Measurements from ENCODE around the gene GAB3.

DNA sequence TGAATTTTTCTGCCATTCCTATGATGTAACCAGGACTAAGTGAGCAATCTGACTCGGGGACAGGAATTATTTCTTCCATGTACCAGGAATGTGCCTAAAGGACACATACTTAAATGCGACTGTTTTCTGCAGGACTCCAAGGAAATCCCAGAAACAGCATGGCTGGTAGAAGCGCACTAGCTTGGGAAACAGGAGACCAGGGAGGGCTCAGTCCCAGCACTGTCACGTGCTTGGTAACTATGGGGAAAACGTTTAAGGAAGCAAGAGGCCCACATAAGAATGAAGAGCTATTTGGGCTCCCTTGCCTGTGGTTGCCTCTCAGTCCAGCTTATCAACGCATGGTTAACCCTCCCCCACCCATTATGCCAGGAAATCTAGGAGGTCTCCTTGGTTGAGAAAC, 34.8 kb upstream of the GAB3 start:
- TF ChIP-seq BACH1 (tag; IDR thresholded peaks at IDR 0.05) (no peak), TAF15 (IDR thresholded peaks at IDR 0.05; ENCODE audit: low read depth, low read length) (no peak), PTRF (tag; IDR thresholded peaks at IDR 0.05) (no peak), ILF3 (IDR thresholded peaks at IDR 0.05; ENCODE audit: borderline replicate concordance) (no peak), NUFIP1 (IDR thresholded peaks at IDR 0.05; ENCODE audit: partially characterized antibody) (no peak), POLR2A (conservative IDR thresholded peaks at IDR 0.05) (peak; percentile 39), MCM3 (IDR thresholded peaks at IDR 0.05) (no peak), KDM1A (IDR thresholded peaks at IDR 0.05) (no peak)
- TF ChIP-seq, protein P1, sequence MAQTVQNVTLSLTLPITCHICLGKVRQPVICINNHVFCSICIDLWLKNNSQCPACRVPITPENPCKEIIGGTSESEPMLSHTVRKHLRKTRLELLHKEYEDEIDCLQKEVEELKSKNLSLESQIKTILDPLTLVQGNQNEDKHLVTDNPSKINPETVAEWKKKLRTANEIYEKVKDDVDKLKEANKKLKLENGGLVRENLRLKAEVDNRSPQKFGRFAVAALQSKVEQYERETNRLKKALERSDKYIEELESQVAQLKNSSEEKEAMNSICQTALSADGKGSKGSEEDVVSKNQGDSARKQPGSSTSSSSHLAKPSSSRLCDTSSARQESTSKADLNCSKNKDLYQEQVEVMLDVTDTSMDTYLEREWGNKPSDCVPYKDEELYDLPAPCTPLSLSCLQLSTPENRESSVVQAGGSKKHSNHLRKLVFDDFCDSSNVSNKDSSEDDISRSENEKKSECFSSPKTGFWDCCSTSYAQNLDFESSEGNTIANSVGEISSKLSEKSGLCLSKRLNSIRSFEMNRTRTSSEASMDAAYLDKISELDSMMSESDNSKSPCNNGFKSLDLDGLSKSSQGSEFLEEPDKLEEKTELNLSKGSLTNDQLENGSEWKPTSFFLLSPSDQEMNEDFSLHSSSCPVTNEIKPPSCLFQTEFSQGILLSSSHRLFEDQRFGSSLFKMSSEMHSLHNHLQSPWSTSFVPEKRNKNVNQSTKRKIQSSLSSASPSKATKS (CRISPR knock-in tag; IDR thresholded peaks at IDR 0.05): no peak
- TF ChIP-seq, protein P2, sequence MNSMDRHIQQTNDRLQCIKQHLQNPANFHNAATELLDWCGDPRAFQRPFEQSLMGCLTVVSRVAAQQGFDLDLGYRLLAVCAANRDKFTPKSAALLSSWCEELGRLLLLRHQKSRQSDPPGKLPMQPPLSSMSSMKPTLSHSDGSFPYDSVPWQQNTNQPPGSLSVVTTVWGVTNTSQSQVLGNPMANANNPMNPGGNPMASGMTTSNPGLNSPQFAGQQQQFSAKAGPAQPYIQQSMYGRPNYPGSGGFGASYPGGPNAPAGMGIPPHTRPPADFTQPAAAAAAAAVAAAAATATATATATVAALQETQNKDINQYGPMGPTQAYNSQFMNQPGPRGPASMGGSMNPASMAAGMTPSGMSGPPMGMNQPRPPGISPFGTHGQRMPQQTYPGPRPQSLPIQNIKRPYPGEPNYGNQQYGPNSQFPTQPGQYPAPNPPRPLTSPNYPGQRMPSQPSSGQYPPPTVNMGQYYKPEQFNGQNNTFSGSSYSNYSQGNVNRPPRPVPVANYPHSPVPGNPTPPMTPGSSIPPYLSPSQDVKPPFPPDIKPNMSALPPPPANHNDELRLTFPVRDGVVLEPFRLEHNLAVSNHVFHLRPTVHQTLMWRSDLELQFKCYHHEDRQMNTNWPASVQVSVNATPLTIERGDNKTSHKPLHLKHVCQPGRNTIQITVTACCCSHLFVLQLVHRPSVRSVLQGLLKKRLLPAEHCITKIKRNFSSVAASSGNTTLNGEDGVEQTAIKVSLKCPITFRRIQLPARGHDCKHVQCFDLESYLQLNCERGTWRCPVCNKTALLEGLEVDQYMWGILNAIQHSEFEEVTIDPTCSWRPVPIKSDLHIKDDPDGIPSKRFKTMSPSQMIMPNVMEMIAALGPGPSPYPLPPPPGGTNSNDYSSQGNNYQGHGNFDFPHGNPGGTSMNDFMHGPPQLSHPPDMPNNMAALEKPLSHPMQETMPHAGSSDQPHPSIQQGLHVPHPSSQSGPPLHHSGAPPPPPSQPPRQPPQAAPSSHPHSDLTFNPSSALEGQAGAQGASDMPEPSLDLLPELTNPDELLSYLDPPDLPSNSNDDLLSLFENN (IDR thresholded peaks at IDR 0.05; ENCODE audit: low read depth in 2 of 2, low read length in 2 of 2): no peak
- TF ChIP-seq, protein P3, sequence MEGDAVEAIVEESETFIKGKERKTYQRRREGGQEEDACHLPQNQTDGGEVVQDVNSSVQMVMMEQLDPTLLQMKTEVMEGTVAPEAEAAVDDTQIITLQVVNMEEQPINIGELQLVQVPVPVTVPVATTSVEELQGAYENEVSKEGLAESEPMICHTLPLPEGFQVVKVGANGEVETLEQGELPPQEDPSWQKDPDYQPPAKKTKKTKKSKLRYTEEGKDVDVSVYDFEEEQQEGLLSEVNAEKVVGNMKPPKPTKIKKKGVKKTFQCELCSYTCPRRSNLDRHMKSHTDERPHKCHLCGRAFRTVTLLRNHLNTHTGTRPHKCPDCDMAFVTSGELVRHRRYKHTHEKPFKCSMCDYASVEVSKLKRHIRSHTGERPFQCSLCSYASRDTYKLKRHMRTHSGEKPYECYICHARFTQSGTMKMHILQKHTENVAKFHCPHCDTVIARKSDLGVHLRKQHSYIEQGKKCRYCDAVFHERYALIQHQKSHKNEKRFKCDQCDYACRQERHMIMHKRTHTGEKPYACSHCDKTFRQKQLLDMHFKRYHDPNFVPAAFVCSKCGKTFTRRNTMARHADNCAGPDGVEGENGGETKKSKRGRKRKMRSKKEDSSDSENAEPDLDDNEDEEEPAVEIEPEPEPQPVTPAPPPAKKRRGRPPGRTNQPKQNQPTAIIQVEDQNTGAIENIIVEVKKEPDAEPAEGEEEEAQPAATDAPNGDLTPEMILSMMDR (IDR thresholded peaks at IDR 0.05 in 2 of 3, conservative IDR thresholded peaks at IDR 0.05 in 1 of 3; ENCODE audit: insufficient read depth in 2 of 3, low read depth in 1 of 3, low read length in 3 of 3): no peak
- TF ChIP-seq, protein P4, sequence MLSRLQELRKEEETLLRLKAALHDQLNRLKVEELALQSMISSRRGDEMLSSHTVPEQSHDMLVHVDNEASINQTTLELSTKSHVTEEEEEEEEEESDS (CRISPR knock-in tag; IDR thresholded peaks at IDR 0.05): no peak
- TF ChIP-seq, protein P5, sequence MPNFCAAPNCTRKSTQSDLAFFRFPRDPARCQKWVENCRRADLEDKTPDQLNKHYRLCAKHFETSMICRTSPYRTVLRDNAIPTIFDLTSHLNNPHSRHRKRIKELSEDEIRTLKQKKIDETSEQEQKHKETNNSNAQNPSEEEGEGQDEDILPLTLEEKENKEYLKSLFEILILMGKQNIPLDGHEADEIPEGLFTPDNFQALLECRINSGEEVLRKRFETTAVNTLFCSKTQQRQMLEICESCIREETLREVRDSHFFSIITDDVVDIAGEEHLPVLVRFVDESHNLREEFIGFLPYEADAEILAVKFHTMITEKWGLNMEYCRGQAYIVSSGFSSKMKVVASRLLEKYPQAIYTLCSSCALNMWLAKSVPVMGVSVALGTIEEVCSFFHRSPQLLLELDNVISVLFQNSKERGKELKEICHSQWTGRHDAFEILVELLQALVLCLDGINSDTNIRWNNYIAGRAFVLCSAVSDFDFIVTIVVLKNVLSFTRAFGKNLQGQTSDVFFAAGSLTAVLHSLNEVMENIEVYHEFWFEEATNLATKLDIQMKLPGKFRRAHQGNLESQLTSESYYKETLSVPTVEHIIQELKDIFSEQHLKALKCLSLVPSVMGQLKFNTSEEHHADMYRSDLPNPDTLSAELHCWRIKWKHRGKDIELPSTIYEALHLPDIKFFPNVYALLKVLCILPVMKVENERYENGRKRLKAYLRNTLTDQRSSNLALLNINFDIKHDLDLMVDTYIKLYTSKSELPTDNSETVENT (CRISPR knock-in tag; IDR thresholded peaks at IDR 0.05): no peak

Data from K562 (cell line).